Upper lobe of left lung (tissue), 6 donors: ENCODE data around the gene ZC3H7B. TPM values are rescaled to one million over a fixed set of nuclear protein-coding genes. Genes with fewer than 3 reads are reported as not detected.

Experiments used
- ATAC-seq, 2 donors: fragments of 200-7000 bp; cut with Tn5 transposase; one replicate each; pipeline ENCODE4 v1.9.1; 2022; ENCODE audit warnings: mild to moderate bottlenecking in 2 of 2, moderate library complexity in 2 of 2; ENCODE audit not compliant: low FRiP score in 2 of 2
- DNase-seq, 2 donors: peaks; one replicate each; pipeline ENCODE4 v3.0.0-alpha.2; 2019 to 2020
- H3K27ac ChIP-seq, 4 donors: fragments of 200-600 bp; sonication (generic); one replicate each; pipeline ENCODE4 v1.5.1; 2016 to 2019
- H3K27me3 ChIP-seq, 4 donors: fragments of 200-600 bp; sonication (generic); one replicate each; pipeline ENCODE4 v1.5.1; 2017 to 2019
- H3K36me3 ChIP-seq, 4 donors: fragments of 200-600 bp; sonication (generic); one replicate each; pipeline ENCODE4 v1.5.1; 2016 to 2019
- H3K4me1 ChIP-seq, 4 donors: fragments of 200-600 bp; sonication (generic); one replicate each; pipeline ENCODE4 v1.5.1; 2018 to 2019
- H3K4me3 ChIP-seq, 4 donors: fragments of 200-600 bp; sonication (generic); one replicate each; pipeline ENCODE4 v1.5.1; 2017 to 2019; ENCODE audit warnings: mild to moderate bottlenecking in 2 of 4, moderate library complexity in 1 of 4
- H3K9me3 ChIP-seq, 4 donors: fragments of 200-600 bp; sonication (generic); one replicate each; pipeline ENCODE4 v1.5.1; 2018 to 2019
- EP300 ChIP-seq, 4 donors: sonication (generic); formaldehyde crosslinking; IDR thresholded peaks; one replicate each; pipeline ENCODE4 v1.5.1; 2017; ENCODE audit warnings: antibody characterized with exemption in 4 of 4, control low read depth in 2 of 4
- POLR2A ChIP-seq, 4 donors: fragments of 450-650 bp; IDR thresholded peaks; one replicate each; pipeline ENCODE4 v1.5.1; 2016 to 2017; ENCODE audit warnings: antibody characterized with exemption in 4 of 4, mild to moderate bottlenecking in 2 of 4
- POLR2AphosphoS5 ChIP-seq, 2 donors: sonication (generic); formaldehyde crosslinking; IDR thresholded peaks; one replicate each; pipeline ENCODE4 v1.5.1; 2017; ENCODE audit warnings: antibody characterized with exemption in 2 of 2
- WGBS, 2 donors: methylation state at CpG; one replicate each; pipeline ENCODE4 v1.1.5; 2017 to 2018; 5-methylcytosine and 5-hydroxymethylcytosine counted together
- total RNA-seq, 6 donors: library from RNA; depleted of rRNA in 4 of 6; stranded (reverse); fragments of >200 nt in 4 of 6; gene quantifications; one replicate each; pipeline versions ENCODE4 v1.1.0 to v1.2.1, GENCODE V29; 2016 to 2021
- TF ChIP-seq, protein P1 (sequence below), 6 experiments: fragments of 450-650 bp in 4 of 6; fragments of 200-600 bp in 2 of 6; sonication (generic) in 2 of 6; IDR thresholded peaks; one replicate each; pipeline ENCODE4 v1.5.1; 2016 to 2019; ENCODE audit warnings: antibody characterized with exemption in 6 of 6
- donor health status: DM: no; HTN: no; CAD: no; lungs with moderate emphysema.
- donor health status: DM: no; HTN: yes; CAD: no; lungs with severe emphysema.

The ZC3H7B gene
- total RNA-seq, 6 donors from 2014 or later: 48.2 to 67.4 (median 56.9) TPM

- DNase-seq (no peak), ATAC-seq (no peak)
- WGBS, 2 donors: 90 to 93% methylated on average over 8 of the region's 8 CpGs
- no peaks in the 10 kb centered on the region for H3K36me3 ChIP-seq
- peaks cover 0 to 7% (median 3%) of the 10 kb centered on the region in 4 donors for H3K4me1 ChIP-seq
- no peaks in the 10 kb centered on the region for H3K27me3 ChIP-seq
- no peak overlapping the region for H3K27ac ChIP-seq
- no peak overlapping the region for H3K4me3 ChIP-seq
- TF ChIP-seq POLR2AphosphoS5 (IDR thresholded peaks at IDR 0.05) (no peak), POLR2A (IDR thresholded peaks at IDR 0.05) (no peak), EP300 (IDR thresholded peaks at IDR 0.05) (no peak)
- TF ChIP-seq, protein P1, sequence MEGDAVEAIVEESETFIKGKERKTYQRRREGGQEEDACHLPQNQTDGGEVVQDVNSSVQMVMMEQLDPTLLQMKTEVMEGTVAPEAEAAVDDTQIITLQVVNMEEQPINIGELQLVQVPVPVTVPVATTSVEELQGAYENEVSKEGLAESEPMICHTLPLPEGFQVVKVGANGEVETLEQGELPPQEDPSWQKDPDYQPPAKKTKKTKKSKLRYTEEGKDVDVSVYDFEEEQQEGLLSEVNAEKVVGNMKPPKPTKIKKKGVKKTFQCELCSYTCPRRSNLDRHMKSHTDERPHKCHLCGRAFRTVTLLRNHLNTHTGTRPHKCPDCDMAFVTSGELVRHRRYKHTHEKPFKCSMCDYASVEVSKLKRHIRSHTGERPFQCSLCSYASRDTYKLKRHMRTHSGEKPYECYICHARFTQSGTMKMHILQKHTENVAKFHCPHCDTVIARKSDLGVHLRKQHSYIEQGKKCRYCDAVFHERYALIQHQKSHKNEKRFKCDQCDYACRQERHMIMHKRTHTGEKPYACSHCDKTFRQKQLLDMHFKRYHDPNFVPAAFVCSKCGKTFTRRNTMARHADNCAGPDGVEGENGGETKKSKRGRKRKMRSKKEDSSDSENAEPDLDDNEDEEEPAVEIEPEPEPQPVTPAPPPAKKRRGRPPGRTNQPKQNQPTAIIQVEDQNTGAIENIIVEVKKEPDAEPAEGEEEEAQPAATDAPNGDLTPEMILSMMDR (IDR thresholded peaks at IDR 0.05): no peak
- no peaks in the 10 kb centered on the region for H3K9me3 ChIP-seq
Observed at GRCh38 chr22:41314821-41315220, 13.5 kb downstream of the ZC3H7B start.

DNA sequence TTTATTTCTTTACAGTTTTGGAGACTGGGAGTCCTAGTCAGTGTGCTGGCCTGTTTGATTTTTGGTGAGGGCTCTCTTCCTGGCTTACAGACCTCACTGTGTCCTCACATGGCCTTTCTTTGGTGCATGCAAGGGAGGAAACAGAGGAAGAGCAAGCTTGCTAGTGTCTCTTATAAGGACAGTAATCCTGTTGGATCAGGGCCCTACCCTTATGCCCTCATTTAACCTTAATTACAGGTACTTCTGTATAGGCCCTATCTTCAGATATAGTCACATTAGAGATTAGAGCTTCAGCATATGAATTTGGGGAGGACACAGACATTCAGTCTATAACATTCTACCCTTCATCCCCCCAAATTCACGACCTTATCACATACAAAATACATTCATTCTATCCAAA lies 14.3 kb downstream of the ZC3H7B start:
- no peaks in the 10 kb centered on the region for H3K9me3 ChIP-seq
- H3K4me3 ChIP-seq: no peak overlapping the region
- no peaks in the 10 kb centered on the region for H3K27me3 ChIP-seq
- TF ChIP-seq POLR2A (IDR thresholded peaks at IDR 0.05) (no peak), POLR2AphosphoS5 (IDR thresholded peaks at IDR 0.05) (no peak), EP300 (IDR thresholded peaks at IDR 0.05) (no peak)
- TF ChIP-seq, protein P1 (IDR thresholded peaks at IDR 0.05): no peak
- no peak for DNase-seq
- H3K27ac ChIP-seq: no peak overlapping the region
- H3K36me3 ChIP-seq: peaks cover 0 to 2% (median 0%) of the 10 kb centered on the region in 4 donors
- no peak for ATAC-seq
- 77 to 86% methylated on average over 1 of the region's 1 CpG for WGBS, 2 donors
- H3K4me1 ChIP-seq: peaks cover 0 to 7% (median 3%) of the 10 kb centered on the region in 4 donors

DNA sequence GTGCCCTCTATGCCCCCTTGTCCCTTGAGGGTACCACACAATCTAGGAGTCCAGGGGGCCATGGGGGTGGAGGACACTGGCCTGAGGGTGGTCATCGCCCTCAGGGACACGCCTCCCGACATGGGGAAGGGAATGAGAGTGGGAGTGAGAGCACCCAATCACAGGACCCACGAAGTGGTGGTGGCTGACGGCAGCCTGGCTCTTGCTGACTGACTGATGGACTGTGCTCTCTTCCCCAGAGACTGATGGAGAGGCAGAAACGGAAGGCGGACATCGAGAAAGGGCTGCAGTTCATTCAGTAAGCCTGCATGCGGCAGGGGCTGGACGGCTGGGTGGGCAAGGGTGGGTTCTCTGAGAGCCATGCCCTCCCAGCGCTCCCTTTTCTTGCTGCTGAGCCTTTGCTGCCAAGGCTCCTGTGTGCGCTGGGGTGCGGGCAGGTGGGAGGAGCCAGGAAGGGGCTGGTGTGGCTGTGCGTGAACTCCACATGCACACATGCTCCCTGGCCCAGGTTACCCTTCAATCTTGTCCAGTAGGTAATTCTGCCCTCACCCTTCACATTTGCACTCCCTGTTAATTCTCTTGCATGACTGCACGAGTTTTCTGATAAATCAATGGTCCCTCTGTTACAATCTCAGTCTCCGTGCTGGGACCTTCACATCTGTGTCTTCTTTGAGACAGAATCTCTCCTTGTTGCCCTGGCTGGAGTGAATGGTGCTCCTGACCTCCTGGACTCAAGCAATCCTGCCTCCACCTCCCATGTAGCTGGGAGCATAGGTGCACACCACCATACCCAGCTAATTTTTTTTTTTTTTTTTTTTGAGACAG lies 19.3 kb downstream of the ZC3H7B start:
- ATAC-seq (no peak), DNase-seq (peak in 1 of 2 donors; percentile 56)
- H3K27me3 ChIP-seq: no peaks in the 10 kb centered on the region
- H3K27ac ChIP-seq: peak overlapping the region in 1 of 4 donors; percentile 60
- peaks cover 0 to 7% (median 3%) of the 10 kb centered on the region in 4 donors for H3K4me1 ChIP-seq
- 93 to 94% methylated on average over 16 of the region's 16 CpGs for WGBS, 2 donors
- peaks cover 0 to 47% (median 31%) of the 10 kb centered on the region in 4 donors for H3K36me3 ChIP-seq
- H3K9me3 ChIP-seq: no peaks in the 10 kb centered on the region
- H3K4me3 ChIP-seq: no peak overlapping the region
- TF ChIP-seq POLR2AphosphoS5 (IDR thresholded peaks at IDR 0.05): no peak
- TF ChIP-seq EP300 (IDR thresholded peaks at IDR 0.05): no peak
- TF ChIP-seq POLR2A (IDR thresholded peaks at IDR 0.05): no peak
- TF ChIP-seq, protein P1 (IDR thresholded peaks at IDR 0.05): no peak

DNA sequence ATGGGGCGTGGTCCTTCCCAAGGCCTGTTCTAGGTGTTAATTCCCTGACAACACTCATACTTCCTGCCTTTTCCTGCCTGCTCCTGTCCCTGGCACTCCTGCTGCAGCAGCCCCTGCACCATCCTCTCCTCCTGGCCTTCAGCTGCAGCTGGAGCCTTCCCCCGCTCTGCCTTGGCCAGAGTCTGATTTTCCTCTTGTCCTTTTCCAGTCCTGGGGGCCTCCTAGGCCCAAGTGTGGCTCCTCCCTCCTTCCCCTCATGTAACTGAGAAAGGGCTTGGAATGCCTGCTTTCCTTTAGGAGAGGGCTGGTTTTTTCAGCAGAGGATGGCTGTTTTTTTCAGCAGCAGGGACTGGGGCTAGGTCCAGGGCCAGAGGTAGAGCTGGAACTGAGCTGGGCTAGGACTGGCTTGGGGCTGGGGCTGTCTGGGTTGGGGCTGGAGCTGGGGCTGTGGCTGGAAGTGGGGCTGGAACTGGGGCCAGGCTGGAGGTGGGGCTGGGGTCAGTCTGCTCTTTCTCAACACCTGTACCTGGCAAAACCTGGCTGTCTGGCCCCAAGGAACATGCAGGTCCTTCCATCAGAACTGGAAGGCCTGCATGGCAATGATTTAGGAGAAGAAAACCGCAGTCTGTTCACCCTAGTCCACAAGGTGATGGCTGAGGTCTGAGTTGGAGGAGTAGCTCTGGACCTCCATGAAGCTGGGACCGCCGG lies 23.6 kb downstream of the ZC3H7B start:
- no peaks in the 10 kb centered on the region for H3K9me3 ChIP-seq
- H3K4me3 ChIP-seq: no peak overlapping the region
- TF ChIP-seq EP300 (IDR thresholded peaks at IDR 0.05): no peak
- no peak for TF ChIP-seq POLR2AphosphoS5 (IDR thresholded peaks at IDR 0.05)
- no peak for ATAC-seq
- H3K36me3 ChIP-seq: peaks cover 13 to 86% (median 70%) of the 10 kb centered on the region in 4 donors
- DNase-seq: no peak
- no peak overlapping the region for H3K27ac ChIP-seq
- 91% methylated on average over 5 of the region's 5 CpGs for WGBS, 2 donors
- H3K27me3 ChIP-seq: no peaks in the 10 kb centered on the region
- no peaks in the 10 kb centered on the region for H3K4me1 ChIP-seq

DNA sequence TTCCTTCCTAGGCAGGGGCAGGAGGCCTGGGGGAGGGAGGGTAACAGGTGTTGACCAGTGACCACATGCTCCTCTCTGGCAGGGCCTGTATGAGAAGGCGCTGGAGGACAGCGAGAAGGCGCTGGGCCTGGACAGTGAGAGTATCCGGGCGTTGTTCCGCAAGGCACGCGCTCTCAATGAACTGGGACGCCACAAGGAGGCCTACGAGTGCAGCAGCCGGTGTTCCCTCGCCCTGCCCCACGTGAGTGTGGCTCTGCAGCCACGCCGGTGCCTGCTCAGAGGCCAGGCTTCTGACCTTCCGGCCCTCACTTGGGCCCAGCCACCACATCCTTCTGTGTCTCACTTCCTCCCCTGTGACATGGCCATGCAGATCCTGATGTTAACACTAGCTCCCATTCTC lies 25.8 kb downstream of the ZC3H7B start:
- TF ChIP-seq POLR2AphosphoS5 (IDR thresholded peaks at IDR 0.05) (no peak), POLR2A (IDR thresholded peaks at IDR 0.05) (no peak), EP300 (IDR thresholded peaks at IDR 0.05) (no peak)
- TF ChIP-seq, protein P1 (IDR thresholded peaks at IDR 0.05): peak in 1 of 6 experiments; percentile 16
- no peaks in the 10 kb centered on the region for H3K9me3 ChIP-seq
- H3K27ac ChIP-seq: no peak overlapping the region
- H3K4me3 ChIP-seq: no peak overlapping the region
- H3K4me1 ChIP-seq: no peaks in the 10 kb centered on the region
- 88 to 95% methylated on average over 11 to 16 of the region's 16 CpGs for WGBS, 2 donors
- no peaks in the 10 kb centered on the region for H3K27me3 ChIP-seq
- peaks cover 15 to 92% (median 82%) of the 10 kb centered on the region in 4 donors for H3K36me3 ChIP-seq
- ATAC-seq (no peak), DNase-seq (no peak)
